Thyroid gland (tissue), 4 donors: ENCODE measurements around the gene GUCY1A2.

Source experiments
- CTCF ChIP-seq, 6 experiments: fragments of 200-600 bp in 3 of 6; fragments of 450-650 bp in 3 of 6; sonication (generic) in 3 of 6; IDR thresholded peaks; one replicate each; pipeline ENCODE4 v1.5.1; 2016 to 2019; ENCODE audit warnings: antibody characterized with exemption in 6 of 6, mild to moderate bottlenecking in 2 of 6, inconsistent platforms in 1 of 6, moderate library complexity in 1 of 6
- POLR2A ChIP-seq, 2 donors: fragments of 450-650 bp; IDR thresholded peaks; one replicate each; pipeline ENCODE4 v1.6.1; 2017; ENCODE audit warnings: antibody characterized with exemption in 2 of 2, mild to moderate bottlenecking in 2 of 2, moderate library complexity in 1 of 2

GRCh38 chr11:106745941-106746340, 272.3 kb downstream of the GUCY1A2 start:
- TF ChIP-seq CTCF (IDR thresholded peaks at IDR 0.05) (no peak), POLR2A (IDR thresholded peaks at IDR 0.05) (no peak)
